Upper lobe of right lung (tissue), 1 donor: ENCODE measurements around the gene MMAA. TPM values are rescaled to one million over a fixed set of nuclear protein-coding genes. Genes with fewer than 3 reads are reported as not detected.
"Not testable (repeated sequence)": the region's sequence is repeated elsewhere in the genome, so short reads cannot be mapped to it uniquely, and the experiment has no call there.

Experiments
- ATAC-seq: fragments of 200-7000 bp; cut with Tn5 transposase; one replicate; pipeline ENCODE4 v1.9.1; 2020; ENCODE audit warnings: mild to moderate bottlenecking, moderate library complexity
- DNase-seq: peaks from one replicate; pipeline ENCODE4 v3.0.0-alpha.2; 2020
- H3K27ac ChIP-seq: fragments of 200-600 bp; one replicate; pipeline ENCODE4 v1.8.0; 2022
- H3K27me3 ChIP-seq: fragments of 200-600 bp; one replicate; pipeline ENCODE4 v1.8.0; 2022; ENCODE audit warnings: mild to moderate bottlenecking
- H3K36me3 ChIP-seq: fragments of 200-600 bp; one replicate; pipeline ENCODE4 v1.8.0; 2022
- H3K4me1 ChIP-seq: fragments of 200-600 bp; one replicate; pipeline ENCODE4 v1.8.0; 2022
- H3K4me3 ChIP-seq: fragments of 200-600 bp; one replicate; pipeline ENCODE4 v1.8.0; 2022; ENCODE audit warnings: mild to moderate bottlenecking
- H3K9me3 ChIP-seq: fragments of 200-600 bp; one replicate; pipeline ENCODE4 v1.8.0; 2022
- intact Hi-C: fragments of 100-400 bp; cut with DNase I; formaldehyde crosslinking; loops from one replicate; pipeline ENCODE4 v1.11.0; 2022
- total RNA-seq: library from RNA; stranded (reverse); fragmentation: NEBNext Ultra II Directional; extraction: Animal tissue kit (Norgen Biotek cat#: 25700); gene quantifications from one replicate; pipeline ENCODE4 v1.2.1, GENCODE V29; 2021
- TF ChIP-seq, protein P1 (sequence below): fragments of 200-600 bp; IDR thresholded peaks from one replicate; pipeline ENCODE4 v1.8.0; 2022; ENCODE audit warnings: antibody characterized with exemption
- donor health status: DM: no; HTN: yes; CAD: no; lungs with severe emphysema.

MMAA gene
- total RNA-seq, 1 donor from 2014 or later: 11.9 TPM

GRCh38 chr4:145614233-145614610, 5.0 kb upstream of the MMAA start:
- Histone ChIP-seq H3K36me3 (no peaks in the 10 kb centered on the region), H3K4me1 (no peaks in the 10 kb centered on the region), H3K4me3 (no peak overlapping the region), H3K27ac (no peak overlapping the region), H3K27me3 (no peaks in the 10 kb centered on the region), H3K9me3 (no peaks in the 10 kb centered on the region)
- TF ChIP-seq, protein P1, sequence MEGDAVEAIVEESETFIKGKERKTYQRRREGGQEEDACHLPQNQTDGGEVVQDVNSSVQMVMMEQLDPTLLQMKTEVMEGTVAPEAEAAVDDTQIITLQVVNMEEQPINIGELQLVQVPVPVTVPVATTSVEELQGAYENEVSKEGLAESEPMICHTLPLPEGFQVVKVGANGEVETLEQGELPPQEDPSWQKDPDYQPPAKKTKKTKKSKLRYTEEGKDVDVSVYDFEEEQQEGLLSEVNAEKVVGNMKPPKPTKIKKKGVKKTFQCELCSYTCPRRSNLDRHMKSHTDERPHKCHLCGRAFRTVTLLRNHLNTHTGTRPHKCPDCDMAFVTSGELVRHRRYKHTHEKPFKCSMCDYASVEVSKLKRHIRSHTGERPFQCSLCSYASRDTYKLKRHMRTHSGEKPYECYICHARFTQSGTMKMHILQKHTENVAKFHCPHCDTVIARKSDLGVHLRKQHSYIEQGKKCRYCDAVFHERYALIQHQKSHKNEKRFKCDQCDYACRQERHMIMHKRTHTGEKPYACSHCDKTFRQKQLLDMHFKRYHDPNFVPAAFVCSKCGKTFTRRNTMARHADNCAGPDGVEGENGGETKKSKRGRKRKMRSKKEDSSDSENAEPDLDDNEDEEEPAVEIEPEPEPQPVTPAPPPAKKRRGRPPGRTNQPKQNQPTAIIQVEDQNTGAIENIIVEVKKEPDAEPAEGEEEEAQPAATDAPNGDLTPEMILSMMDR: no peak
- intact Hi-C loops: loop anchor here (10.0 kb wide), 1 partner anchor 379 kb away; no protein-coding TSS in a partner anchor
- DNase-seq (no peak), ATAC-seq (no peak)

DNA sequence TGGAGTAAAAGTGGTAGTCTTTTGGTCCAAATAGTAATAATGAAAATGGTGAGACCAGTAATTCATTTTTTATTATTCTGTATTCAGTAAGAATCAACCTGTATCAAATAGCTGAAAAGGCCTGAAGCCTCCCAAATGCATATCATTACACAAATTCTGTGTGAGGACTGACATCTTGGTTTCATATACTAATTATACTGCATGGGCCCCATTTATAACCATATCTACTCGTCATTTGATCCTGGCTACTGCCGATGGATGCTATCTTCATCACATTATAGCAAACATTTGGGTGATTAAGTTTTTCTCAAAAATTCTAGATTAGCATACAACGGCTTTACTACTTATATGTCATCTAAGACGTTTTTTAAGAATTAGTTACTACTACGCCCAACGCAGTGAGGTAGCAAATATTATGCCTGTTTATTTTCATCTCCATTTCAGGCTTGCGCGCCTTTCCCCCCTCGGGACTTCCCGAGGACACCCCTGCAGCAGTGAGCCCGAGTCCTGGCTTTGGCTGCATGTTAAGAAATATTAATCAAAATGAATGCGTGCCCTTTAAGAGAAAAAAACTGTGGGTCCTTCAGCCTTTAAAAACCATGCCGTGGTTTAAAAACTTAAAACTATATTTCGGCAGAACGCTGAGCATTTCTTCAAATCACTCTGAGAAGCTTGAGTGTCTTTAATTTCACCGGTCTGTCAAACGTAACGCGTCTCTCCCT, 814 bp upstream of the MMAA start:
- TF ChIP-seq, protein P1: no peak
- H3K36me3 ChIP-seq: no peaks in the 10 kb centered on the region
- H3K27me3 ChIP-seq: no peaks in the 10 kb centered on the region
- intact Hi-C loops: loop anchor here (10.0 kb wide), 1 partner anchor 384 kb away; no protein-coding TSS in a partner anchor
- peaks cover 6% of the 10 kb centered on the region for H3K4me1 ChIP-seq
- ATAC-seq: no peak
- peak overlapping the region; percentile 96 for H3K27ac ChIP-seq
- no peak for DNase-seq
- H3K4me3 ChIP-seq: peak overlapping the region; percentile 81
- H3K9me3 ChIP-seq: no peaks in the 10 kb centered on the region

- intact Hi-C loops: loop anchor here (10.0 kb wide), 1 partner anchor 385 kb away; no protein-coding TSS in a partner anchor
- Histone ChIP-seq H3K27me3 (no peaks in the 10 kb centered on the region), H3K9me3 (no peaks in the 10 kb centered on the region), H3K27ac (peak overlapping the region; percentile 96), H3K4me1 (peaks cover 6% of the 10 kb centered on the region), H3K36me3 (no peaks in the 10 kb centered on the region), H3K4me3 (peak overlapping the region; percentile 81)
- no peak for DNase-seq
- ATAC-seq: peak; percentile 64
- TF ChIP-seq, protein P1: no peak
These were observed 433 bp downstream of the MMAA start for GRCh38 chr4:145619639-145619996.

GRCh38 chr4:145622067-145622466, 2.9 kb downstream of the MMAA start:
- H3K4me1 ChIP-seq, DNase-seq, H3K4me3 ChIP-seq, H3K27me3 ChIP-seq, ATAC-seq, H3K27ac ChIP-seq, H3K9me3 ChIP-seq, H3K36me3 ChIP-seq, intact Hi-C loops: not testable (repeated sequence)

DNA sequence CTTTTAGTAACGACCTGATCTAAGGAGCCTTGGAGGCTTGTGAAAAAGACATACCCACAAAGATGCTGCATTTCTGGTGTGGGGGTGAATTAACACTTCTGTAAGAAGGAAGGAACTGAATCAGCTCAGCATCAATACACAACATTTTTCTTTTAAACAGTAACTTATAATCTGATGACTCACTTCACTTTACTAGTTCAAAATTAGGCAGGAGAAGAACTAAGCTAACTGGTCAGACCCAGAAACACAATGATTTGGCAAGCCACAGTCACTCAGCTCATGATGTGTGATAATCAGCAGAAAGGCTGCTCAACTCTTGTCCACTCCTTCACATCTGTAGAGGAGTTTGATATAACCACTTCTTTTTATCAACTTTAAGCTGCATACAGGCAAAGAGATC, 4.6 kb downstream of the MMAA start:
- ATAC-seq (no peak), DNase-seq (no peak)
- Histone ChIP-seq H3K4me1 (peaks cover 6% of the 10 kb centered on the region), H3K9me3 (no peaks in the 10 kb centered on the region), H3K4me3 (no peak overlapping the region), H3K36me3 (no peaks in the 10 kb centered on the region), H3K27me3 (no peaks in the 10 kb centered on the region), H3K27ac (no peak overlapping the region)
- TF ChIP-seq, protein P1: no peak
- intact Hi-C loops: no loop called here

DNA sequence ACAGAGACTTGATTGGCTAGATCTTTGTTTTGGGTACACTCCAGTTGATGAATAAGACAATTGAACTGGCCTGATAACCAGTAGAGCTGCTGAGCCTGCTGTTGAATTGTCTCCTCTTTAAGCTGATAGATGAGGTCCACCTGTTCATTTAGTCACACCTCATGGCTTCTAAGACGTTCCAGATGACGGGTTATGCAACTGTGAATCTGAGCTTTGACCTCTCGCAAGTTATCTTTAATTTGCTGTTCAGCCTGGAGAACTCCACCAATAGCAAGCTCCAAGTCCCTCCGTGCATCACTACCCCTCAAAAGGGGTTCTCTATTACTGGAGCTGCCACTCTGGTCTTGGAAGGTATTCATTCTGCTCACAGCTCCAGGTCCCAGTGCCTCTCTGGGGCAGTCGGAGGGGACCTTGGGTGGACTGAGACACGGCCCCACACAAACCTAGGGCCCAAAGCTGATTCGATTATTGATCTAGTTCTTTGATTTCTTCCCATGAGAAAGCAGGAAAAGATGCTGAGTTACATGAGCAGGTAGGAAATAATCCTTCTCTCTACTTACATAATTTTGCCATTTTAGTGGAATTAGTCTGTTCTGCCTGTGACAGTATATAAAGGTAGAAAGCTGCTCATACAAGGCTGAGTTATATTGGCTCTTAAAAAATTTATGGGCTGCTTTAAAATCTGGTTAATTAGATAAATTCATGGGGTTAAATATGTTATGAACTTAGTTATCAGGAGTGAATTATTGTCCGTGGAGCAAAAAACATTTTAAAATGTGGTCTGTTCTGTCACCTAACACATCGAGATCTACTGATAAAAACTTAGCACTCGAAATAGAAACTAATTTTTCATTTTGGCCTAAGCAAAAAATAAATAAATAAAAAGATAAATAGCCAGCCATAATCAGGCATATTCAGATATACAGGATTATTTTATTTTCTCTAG, 6.8 kb downstream of the MMAA start:
- H3K36me3 ChIP-seq: no peaks in the 10 kb centered on the region
- ATAC-seq (no peak), DNase-seq (no peak)
- H3K4me3 ChIP-seq: no peak overlapping the region
- H3K27me3 ChIP-seq: no peaks in the 10 kb centered on the region
- TF ChIP-seq, protein P1: no peak
- intact Hi-C loops: no loop called here
- no peaks in the 10 kb centered on the region for H3K4me1 ChIP-seq
- no peak overlapping the region for H3K27ac ChIP-seq
- H3K9me3 ChIP-seq: no peaks in the 10 kb centered on the region
